Right cardiac atrium (tissue), 5 donors: ENCODE results near the gene DNAJC21. TPM values are rescaled to one million over a fixed set of nuclear protein-coding genes. Genes with fewer than 3 reads are reported as not detected.

Experiments
- ATAC-seq, 2 donors: fragments of 200-7000 bp; cut with Tn5 transposase; one replicate each; pipeline versions ENCODE4 v1.8.0 to v1.9.1; 2020; ENCODE audit warnings: moderate library complexity in 2 of 2, mild to moderate bottlenecking in 1 of 2
- DNase-seq, 3 donors: peaks; one replicate each; pipeline ENCODE4 v3.0.0-alpha.2; 2020
- H3K27ac ChIP-seq: one replicate; pipeline ENCODE4 v1.5.1; 2013; ENCODE audit warnings: mild to moderate bottlenecking, low read length, control low read depth, moderate library complexity
- H3K27me3 ChIP-seq: one replicate; pipeline ENCODE4 v1.6.1; 2013; ENCODE audit not compliant: control insufficient read depth, insufficient read depth
- H3K4me1 ChIP-seq: one replicate; pipeline ENCODE4 v1.6.1; 2013; ENCODE audit warnings: low read length; ENCODE audit not compliant: control insufficient read depth, insufficient read depth
- H3K4me3 ChIP-seq: one replicate; pipeline ENCODE4 v1.5.1; 2013; ENCODE audit warnings: low read length, control low read depth
- H3K9me3 ChIP-seq: one replicate; pipeline ENCODE4 v1.6.1; 2013; ENCODE audit warnings: low read length; ENCODE audit not compliant: control insufficient read depth
- WGBS: extraction: QIAGEN DNeasy Blood & Tissue Kit; methylation state at CpG from one replicate; pipeline ENCODE4 v1.1.7; 2013; 5-methylcytosine and 5-hydroxymethylcytosine counted together
- intact Hi-C, 4 donors: fragments of 100-400 bp; cut with DNase I; formaldehyde crosslinking; loops; one replicate each; pipeline versions ENCODE4 v1.11.0 to v1.14.0; 2022 to 2023
- polyA plus RNA-seq: library from polyadenylated mRNA; stranded (reverse); fragments of 200-250 nt; gene quantifications from one replicate; pipeline ENCODE4 v1.2.3, GENCODE V29; 2013
- total RNA-seq, 4 donors: library from RNA; stranded (reverse); fragmentation: NEBNext Ultra II Directional; extraction: Animal tissue kit (Norgen Biotek cat#: 25700); gene quantifications; one replicate each; pipeline ENCODE4 v1.2.1, GENCODE V29; 2021
- donor health status: healthy with polysubstance abuse.
- donor health status: DM: no; HTN: yes; CAD: no.
- donor health status: DM: no; HTN: no; CAD: no.
- donor health status: DM: no; HTN: yes; CAD: no; lungs with severe emphysema.
- donor health status: DM: yes; HTN: yes; CAD: no.

DNAJC21 gene
- total and polyA plus RNA-seq, 5 donors = 46.2 to 63.7 (median 61.4) TPM

- intact Hi-C loops = loop anchor here (10.0 kb wide), 2 partner anchors 518 to 528 kb away; no protein-coding TSS in a partner anchor
- no peaks in the 10 kb centered on the region for H3K27me3 ChIP-seq
- ATAC-seq (peak; percentile 51 to 55), DNase-seq (peak; percentile 44 to 74 (median 64))
- H3K27ac ChIP-seq = no peak overlapping the region
- H3K4me1 ChIP-seq = no peaks in the 10 kb centered on the region
- no peak overlapping the region for H3K4me3 ChIP-seq
- H3K9me3 ChIP-seq = no peaks in the 10 kb centered on the region
- WGBS = 43% methylated on average over 18 of the region's 18 CpGs
Observed at GRCh38 chr5:35003018-35003957, 73.9 kb downstream of the DNAJC21 start.

- intact Hi-C loops = loop anchor here (10.0 kb wide), 2 partner anchors 519 to 529 kb away; no protein-coding TSS in a partner anchor
- 71% methylated on average over 5 of the region's 5 CpGs for WGBS
- ATAC-seq = no peak
- Histone ChIP-seq H3K27me3 (no peaks in the 10 kb centered on the region), H3K4me3 (no peak overlapping the region), H3K4me1 (no peaks in the 10 kb centered on the region), H3K9me3 (no peaks in the 10 kb centered on the region), H3K27ac (no peak overlapping the region)
- DNase-seq = no peak
Observed at GRCh38 chr5:35004200-35004599, 74.8 kb downstream of the DNAJC21 start.

- Histone ChIP-seq H3K9me3 (no peaks in the 10 kb centered on the region), H3K27me3 (no peaks in the 10 kb centered on the region), H3K4me1 (no peaks in the 10 kb centered on the region), H3K27ac (no peak overlapping the region), H3K4me3 (no peak overlapping the region)
- ATAC-seq (no peak), DNase-seq (no peak)
- intact Hi-C loops = loop anchor here (10.0 kb wide), 2 partner anchors 520 to 530 kb away; no protein-coding TSS in a partner anchor
- WGBS = 77% methylated on average over 1 of the region's 1 CpG
Observed at GRCh38 chr5:35004771-35005170, 75.4 kb downstream of the DNAJC21 start.

Other genes with a start within 250 kb of the DNAJC21 start
- gene TTC23L, start 90.4 kb upstream of the DNAJC21 start, total RNA-seq = not detected
- not detected for gene TTC23L, start 90.4 kb upstream of the DNAJC21 start, polyA plus RNA-seq
- gene RAD1, start 14.1 kb upstream of the DNAJC21 start, total RNA-seq = 10 to 100 TPM; 24.1 to 29.1 (median 24.8) TPM
- 26.9 TPM for gene RAD1, start 14.1 kb upstream of the DNAJC21 start, polyA plus RNA-seq
- gene BRIX1, start 13.8 kb upstream of the DNAJC21 start, total RNA-seq = 10 to 100 TPM; 12.4 to 20.8 (median 14.1) TPM
- 13.5 TPM for gene BRIX1, start 13.8 kb upstream of the DNAJC21 start, polyA plus RNA-seq
- not detected for gene AGXT2, start 118.4 kb downstream of the DNAJC21 start, total RNA-seq
- not detected for gene AGXT2, start 118.4 kb downstream of the DNAJC21 start, polyA plus RNA-seq